K562 (cell line): ENCODE data around the gene AGPAT1. TPM values are rescaled to one million over a fixed set of nuclear protein-coding genes. Genes with fewer than 3 reads are reported as not detected.
A peak's percentile ranks its signal among the peaks of the same experiment; 100 is the strongest.

Experiments used
- ARID1B ChIP-seq: fragments of 450-650 bp; IDR thresholded peaks from 2 replicates; pipeline ENCODE4 v1.6.1; 2016; ENCODE audit warnings: antibody characterized with exemption, mild to moderate bottlenecking, inconsistent platforms
- ASH1L ChIP-seq: fragments of 450-650 bp; IDR thresholded peaks from 2 replicates; pipeline ENCODE4 v1.6.1; 2018; ENCODE audit warnings: borderline replicate concordance, mild to moderate bottlenecking, low read depth; ENCODE audit not compliant: partially characterized antibody
- ESRRB ChIP-seq: fragments of 250-450 bp; sonication (Bioruptor Pico); IDR thresholded peaks from 2 replicates; pipeline ENCODE4 v1.5.0; 2020; ENCODE audit warnings: mild to moderate bottlenecking, moderate library complexity, borderline replicate concordance
- FOXJ2 ChIP-seq: fragments of 200-800 bp; sonication (Bioruptor generic); IDR thresholded peaks from 2 replicates; pipeline ENCODE4 v1.6.1; 2016; ENCODE audit warnings: missing genetic modification characterization, missing compliant biosample characterization
- RHOXF2B ChIP-seq: fragments of 250-450 bp; sonication (Bioruptor Pico); conservative IDR thresholded peaks from 2 replicates; pipeline ENCODE4 v1.5.1; 2021
- SMARCE1 ChIP-seq: fragments of 450-650 bp; IDR thresholded peaks from 2 replicates; pipeline ENCODE4 v1.7.1; 2016; ENCODE audit warnings: mild to moderate bottlenecking
- TCFL5 ChIP-seq: fragments of 250-450 bp; sonication (Bioruptor Pico); conservative IDR thresholded peaks from 2 replicates; pipeline ENCODE4 v1.6.1; 2021; ENCODE audit warnings: mild to moderate bottlenecking, moderate library complexity, matching md5 sums
- TFAM ChIP-seq: fragments of 250-450 bp; sonication (Bioruptor Pico); conservative IDR thresholded peaks from 2 replicates; pipeline ENCODE4 v1.5.0; 2021; ENCODE audit warnings: mild to moderate bottlenecking, moderate library complexity
- ZFP1 ChIP-seq: fragments of 450-650 bp; formaldehyde crosslinking; IDR thresholded peaks from 2 replicates; pipeline ENCODE4 v1.4.0; 2020; ENCODE audit warnings: mild to moderate bottlenecking, mixed read lengths
- ZNF239 ChIP-seq: fragments of 250-450 bp; sonication (Bioruptor Pico); IDR thresholded peaks from 2 replicates; pipeline ENCODE4 v1.4.0; 2020; ENCODE audit warnings: mild to moderate bottlenecking
- ZNF408 ChIP-seq: fragments of 250-450 bp; sonication (Bioruptor Pico); IDR thresholded peaks from 2 replicates; pipeline ENCODE4 v1.4.0; 2020; ENCODE audit warnings: low read depth, mild to moderate bottlenecking, moderate library complexity
- ZNF77 ChIP-seq: fragments of 250-450 bp; sonication (Bioruptor Pico); IDR thresholded peaks from 2 replicates; pipeline ENCODE4 v1.5.0; 2020
- polyA plus RNA-seq, 8 experiments: library from polyadenylated mRNA; depleted of rRNA in 4 of 8; stranded (reverse) in 5 of 8; unstranded in 3 of 8; fragments of >200 nt; fragmentation: Nextera tagmentation in 2 of 8; fragmentation: Illumina TruSeq in 1 of 8; extraction: Ambion mirVana in 2 of 8; extraction: Trizol in 1 of 8; gene quantifications; 2 replicates each; pipeline versions ENCODE4 v1.2.1 to v1.2.3, GENCODE V29; 2011 to 2014; ENCODE audit warnings: inconsistent platforms in 1 of 8, missing spikeins in 1 of 8
- total RNA-seq, 7 experiments: library from RNA; depleted of rRNA in 6 of 7; stranded (reverse); fragments of >200 nt in 6 of 7; fragmentation: Illumina TruSeq in 2 of 7; extraction: Trizol in 2 of 7; gene quantifications; 2 replicates each; pipeline versions ENCODE4 v1.2.1 to v1.2.3, GENCODE V29; 2011 to 2021; ENCODE audit warnings: low replicate concordance in 1 of 7
- TF ChIP-seq, protein P1 (sequence below), 3 experiments: fragments of 200-800 bp in 1 of 3; fragments of 250-450 bp in 1 of 3; fragments of 450-650 bp in 1 of 3; sonication (Bioruptor Pico) in 1 of 3; sonication (Bioruptor generic) in 1 of 3; formaldehyde crosslinking in 1 of 3; IDR thresholded peaks; 2 replicates each; pipeline versions ENCODE4 v1.6.1 to v1.8.0; 2016 to 2022; ENCODE audit warnings: mild to moderate bottlenecking in 2 of 3, missing genetic modification characterization in 2 of 3, missing compliant biosample characterization in 1 of 3, moderate library complexity in 1 of 3
- TF ChIP-seq, protein P2 (sequence below): fragments of 450-650 bp; formaldehyde crosslinking; IDR thresholded peaks from 2 replicates; pipeline ENCODE4 v1.4.0; 2020; ENCODE audit warnings: mild to moderate bottlenecking, moderate library complexity
- TF ChIP-seq, protein P3 (sequence below): conservative IDR thresholded peaks from 2 replicates; pipeline ENCODE4 v1.6.1; 2011; ENCODE audit warnings: low read depth, mild to moderate bottlenecking, low read length; ENCODE audit not compliant: control insufficient read depth
- TF ChIP-seq, protein P4 (sequence below): fragments of 450-650 bp; IDR thresholded peaks from 2 replicates; pipeline ENCODE4 v1.6.1; 2016
- TF ChIP-seq, protein P5 (sequence below): fragments of 450-650 bp; IDR thresholded peaks from 2 replicates; pipeline ENCODE4 v1.6.1; 2017; ENCODE audit warnings: mild to moderate bottlenecking, moderate library complexity

AGPAT1 gene
- total and polyA plus RNA-seq, 9 of the 15 experiments (the other 6 are each of a cell fraction or from before 2014, with no cell fraction given): 37.9 to 176 (median 69.4) TPM

DNA sequence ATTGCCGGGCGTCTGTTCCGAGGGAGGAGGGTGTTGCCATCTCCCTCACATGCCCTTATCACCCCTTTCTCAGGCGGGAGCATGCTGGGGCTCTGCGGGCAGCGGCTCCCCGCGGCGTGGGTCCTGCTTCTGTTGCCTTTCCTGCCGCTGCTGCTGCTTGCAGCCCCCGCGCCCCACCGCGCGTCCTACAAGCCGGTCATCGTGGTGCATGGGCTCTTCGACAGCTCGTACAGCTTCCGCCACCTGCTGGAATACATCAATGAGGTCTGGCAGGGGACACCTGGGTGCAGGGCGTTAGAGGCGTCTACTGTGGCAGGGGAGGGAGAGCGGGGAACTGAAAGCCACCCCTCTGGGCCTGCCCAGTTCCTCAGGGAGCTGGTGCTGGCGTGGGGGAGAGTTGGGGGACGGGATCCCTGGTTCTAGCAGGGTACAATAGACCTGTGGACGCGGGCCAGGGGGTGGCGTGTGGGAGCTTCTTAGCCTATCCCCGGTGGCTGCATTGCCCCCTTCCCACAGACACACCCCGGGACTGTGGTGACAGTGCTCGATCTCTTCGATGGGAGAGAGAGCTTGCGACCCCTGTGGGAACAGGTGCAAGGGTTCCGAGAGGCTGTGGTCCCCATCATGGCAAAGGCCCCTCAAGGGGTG lies 21.2 kb downstream of the AGPAT1 start (continued):
- TF ChIP-seq, protein P1, sequence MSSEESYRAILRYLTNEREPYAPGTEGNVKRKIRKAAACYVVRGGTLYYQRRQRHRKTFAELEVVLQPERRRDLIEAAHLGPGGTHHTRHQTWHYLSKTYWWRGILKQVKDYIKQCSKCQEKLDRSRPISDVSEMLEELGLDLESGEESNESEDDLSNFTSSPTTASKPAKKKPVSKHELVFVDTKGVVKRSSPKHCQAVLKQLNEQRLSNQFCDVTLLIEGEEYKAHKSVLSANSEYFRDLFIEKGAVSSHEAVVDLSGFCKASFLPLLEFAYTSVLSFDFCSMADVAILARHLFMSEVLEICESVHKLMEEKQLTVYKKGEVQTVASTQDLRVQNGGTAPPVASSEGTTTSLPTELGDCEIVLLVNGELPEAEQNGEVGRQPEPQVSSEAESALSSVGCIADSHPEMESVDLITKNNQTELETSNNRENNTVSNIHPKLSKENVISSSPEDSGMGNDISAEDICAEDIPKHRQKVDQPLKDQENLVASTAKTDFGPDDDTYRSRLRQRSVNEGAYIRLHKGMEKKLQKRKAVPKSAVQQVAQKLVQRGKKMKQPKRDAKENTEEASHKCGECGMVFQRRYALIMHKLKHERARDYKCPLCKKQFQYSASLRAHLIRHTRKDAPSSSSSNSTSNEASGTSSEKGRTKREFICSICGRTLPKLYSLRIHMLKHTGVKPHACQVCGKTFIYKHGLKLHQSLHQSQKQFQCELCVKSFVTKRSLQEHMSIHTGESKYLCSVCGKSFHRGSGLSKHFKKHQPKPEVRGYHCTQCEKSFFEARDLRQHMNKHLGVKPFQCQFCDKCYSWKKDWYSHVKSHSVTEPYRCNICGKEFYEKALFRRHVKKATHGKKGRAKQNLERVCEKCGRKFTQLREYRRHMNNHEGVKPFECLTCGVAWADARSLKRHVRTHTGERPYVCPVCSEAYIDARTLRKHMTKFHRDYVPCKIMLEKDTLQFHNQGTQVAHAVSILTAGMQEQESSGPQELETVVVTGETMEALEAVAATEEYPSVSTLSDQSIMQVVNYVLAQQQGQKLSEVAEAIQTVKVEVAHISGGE (CRISPR knock-in tag; IDR thresholded peaks at IDR 0.05): no peak
- no peak for TF ChIP-seq FOXJ2 (tag)
- TF ChIP-seq ZNF408: no peak
- TF ChIP-seq ZNF77 (CRISPR knock-in tag): no peak
- no peak for TF ChIP-seq TCFL5
- no peak for TF ChIP-seq ZFP1 (CRISPR knock-in tag)
- no peak for TF ChIP-seq ESRRB (CRISPR knock-in tag)
- no peak; the same call in 1 of the 2 replicates for TF ChIP-seq SMARCE1
- TF ChIP-seq, protein P2, sequence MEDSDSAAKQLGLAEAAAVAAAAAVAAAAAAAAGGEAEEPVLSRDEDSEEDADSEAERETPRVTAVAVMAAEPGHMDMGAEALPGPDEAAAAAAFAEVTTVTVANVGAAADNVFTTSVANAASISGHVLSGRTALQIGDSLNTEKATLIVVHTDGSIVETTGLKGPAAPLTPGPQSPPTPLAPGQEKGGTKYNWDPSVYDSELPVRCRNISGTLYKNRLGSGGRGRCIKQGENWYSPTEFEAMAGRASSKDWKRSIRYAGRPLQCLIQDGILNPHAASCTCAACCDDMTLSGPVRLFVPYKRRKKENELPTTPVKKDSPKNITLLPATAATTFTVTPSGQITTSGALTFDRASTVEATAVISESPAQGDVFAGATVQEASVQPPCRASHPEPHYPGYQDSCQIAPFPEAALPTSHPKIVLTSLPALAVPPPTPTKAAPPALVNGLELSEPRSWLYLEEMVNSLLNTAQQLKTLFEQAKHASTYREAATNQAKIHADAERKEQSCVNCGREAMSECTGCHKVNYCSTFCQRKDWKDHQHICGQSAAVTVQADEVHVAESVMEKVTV (CRISPR knock-in tag): peak; percentile 74; the same call in 1 of the 2 replicates
- TF ChIP-seq, protein P3, sequence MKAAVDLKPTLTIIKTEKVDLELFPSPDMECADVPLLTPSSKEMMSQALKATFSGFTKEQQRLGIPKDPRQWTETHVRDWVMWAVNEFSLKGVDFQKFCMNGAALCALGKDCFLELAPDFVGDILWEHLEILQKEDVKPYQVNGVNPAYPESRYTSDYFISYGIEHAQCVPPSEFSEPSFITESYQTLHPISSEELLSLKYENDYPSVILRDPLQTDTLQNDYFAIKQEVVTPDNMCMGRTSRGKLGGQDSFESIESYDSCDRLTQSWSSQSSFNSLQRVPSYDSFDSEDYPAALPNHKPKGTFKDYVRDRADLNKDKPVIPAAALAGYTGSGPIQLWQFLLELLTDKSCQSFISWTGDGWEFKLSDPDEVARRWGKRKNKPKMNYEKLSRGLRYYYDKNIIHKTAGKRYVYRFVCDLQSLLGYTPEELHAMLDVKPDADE: no peak
- TF ChIP-seq RHOXF2B (CRISPR knock-in tag): no peak
- no peak for TF ChIP-seq ASH1L
- TF ChIP-seq, protein P4, sequence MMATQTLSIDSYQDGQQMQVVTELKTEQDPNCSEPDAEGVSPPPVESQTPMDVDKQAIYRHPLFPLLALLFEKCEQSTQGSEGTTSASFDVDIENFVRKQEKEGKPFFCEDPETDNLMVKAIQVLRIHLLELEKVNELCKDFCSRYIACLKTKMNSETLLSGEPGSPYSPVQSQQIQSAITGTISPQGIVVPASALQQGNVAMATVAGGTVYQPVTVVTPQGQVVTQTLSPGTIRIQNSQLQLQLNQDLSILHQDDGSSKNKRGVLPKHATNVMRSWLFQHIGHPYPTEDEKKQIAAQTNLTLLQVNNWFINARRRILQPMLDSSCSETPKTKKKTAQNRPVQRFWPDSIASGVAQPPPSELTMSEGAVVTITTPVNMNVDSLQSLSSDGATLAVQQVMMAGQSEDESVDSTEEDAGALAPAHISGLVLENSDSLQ: no peak; the same call in 1 of the 2 replicates
- TF ChIP-seq, protein P5, sequence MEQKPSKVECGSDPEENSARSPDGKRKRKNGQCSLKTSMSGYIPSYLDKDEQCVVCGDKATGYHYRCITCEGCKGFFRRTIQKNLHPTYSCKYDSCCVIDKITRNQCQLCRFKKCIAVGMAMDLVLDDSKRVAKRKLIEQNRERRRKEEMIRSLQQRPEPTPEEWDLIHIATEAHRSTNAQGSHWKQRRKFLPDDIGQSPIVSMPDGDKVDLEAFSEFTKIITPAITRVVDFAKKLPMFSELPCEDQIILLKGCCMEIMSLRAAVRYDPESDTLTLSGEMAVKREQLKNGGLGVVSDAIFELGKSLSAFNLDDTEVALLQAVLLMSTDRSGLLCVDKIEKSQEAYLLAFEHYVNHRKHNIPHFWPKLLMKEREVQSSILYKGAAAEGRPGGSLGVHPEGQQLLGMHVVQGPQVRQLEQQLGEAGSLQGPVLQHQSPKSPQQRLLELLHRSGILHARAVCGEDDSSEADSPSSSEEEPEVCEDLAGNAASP: no peak
- no peak for TF ChIP-seq TFAM (CRISPR knock-in tag)
- no peak for TF ChIP-seq ZNF239 (CRISPR knock-in tag)
- TF ChIP-seq ARID1B: peak; percentile 63; the same call in 1 of the 2 replicates
